Neuronal stem cell (in vitro differentiated cells): ENCODE data around the gene EML2.

ENCODE experiments used
- DNase-seq: peaks from one replicate; pipeline ENCODE4 v3.0.0-alpha.2; 2013; ENCODE audit warnings: low spot score
- H2AFZ ChIP-seq: one replicate; pipeline ENCODE4 v1.6.1; 2013; ENCODE audit warnings: mild to moderate bottlenecking, low read length, inconsistent platforms
- H2AK5ac ChIP-seq: 2 replicates; pipeline ENCODE4 v1.6.1; 2013; ENCODE audit warnings: low read depth, mild to moderate bottlenecking, inconsistent platforms, low read length, moderate library complexity, mixed read lengths
- H2BK120ac ChIP-seq: 2 replicates; pipeline ENCODE4 v1.6.1; 2013; ENCODE audit warnings: low read depth, mild to moderate bottlenecking, inconsistent platforms, low read length, moderate library complexity, mixed read lengths
- H2BK12ac ChIP-seq: one replicate; pipeline ENCODE4 v1.6.1; 2013; ENCODE audit warnings: low read length, inconsistent platforms
- H2BK15ac ChIP-seq: 2 replicates; pipeline ENCODE4 v1.6.1; 2013; ENCODE audit warnings: mild to moderate bottlenecking, low read length, inconsistent platforms, mixed read lengths
- H2BK5ac ChIP-seq: one replicate; pipeline ENCODE4 v1.6.1; 2013; ENCODE audit warnings: inconsistent platforms, mild to moderate bottlenecking, low read length, moderate library complexity
- H3K14ac ChIP-seq: one replicate; pipeline ENCODE4 v1.6.1; 2013; ENCODE audit warnings: low read length, inconsistent platforms
- H3K18ac ChIP-seq: 2 replicates; pipeline ENCODE4 v1.6.1; 2013; ENCODE audit warnings: low read length, inconsistent platforms
- H3K23ac ChIP-seq: 2 replicates; pipeline ENCODE4 v1.6.1; 2013; ENCODE audit warnings: low read depth, mild to moderate bottlenecking, mixed read lengths, low read length, inconsistent platforms; ENCODE audit not compliant: poor library complexity
- H3K27ac ChIP-seq: replicated peaks from 3 replicates; pipeline ENCODE4 v1.5.1; 2013; ENCODE audit warnings: low read length, inconsistent platforms
- H3K27me3 ChIP-seq, 3 experiments: 2 replicates each; pipeline ENCODE4 v1.6.1; 2013; ENCODE audit warnings: low read length in 3 of 3, mild to moderate bottlenecking in 2 of 3, inconsistent platforms in 1 of 3, low read depth in 1 of 3, mixed read lengths in 1 of 3, moderate library complexity in 1 of 3; ENCODE audit not compliant: control insufficient read depth in 3 of 3, insufficient read depth in 3 of 3
- H3K36me3 ChIP-seq, 2 donors: replicated peaks in 1 of 2; 2 replicates each; pipeline ENCODE4 v1.6.1; 2013; ENCODE audit warnings: low read length in 2 of 2; ENCODE audit not compliant: control insufficient read depth in 2 of 2, insufficient read depth in 2 of 2
- H3K4ac ChIP-seq: 2 replicates; pipeline ENCODE4 v1.6.1; 2013; ENCODE audit warnings: inconsistent platforms, mild to moderate bottlenecking, low read length, moderate library complexity
- H3K4me1 ChIP-seq, 2 donors: 1 replicate in 1 of 2; 2 replicates in 1 of 2; pipeline ENCODE4 v1.6.1; 2013; ENCODE audit warnings: low read length in 2 of 2, low read depth in 1 of 2; ENCODE audit not compliant: control insufficient read depth in 2 of 2, insufficient read depth in 1 of 2
- H3K4me2 ChIP-seq: one replicate; pipeline ENCODE4 v1.6.1; 2013; ENCODE audit warnings: mild to moderate bottlenecking, low read length, inconsistent platforms; ENCODE audit not compliant: insufficient read depth, poor library complexity, severe bottlenecking
- H3K4me3 ChIP-seq, 2 donors: 2 replicates each; pipeline ENCODE4 v1.5.1; 2013; ENCODE audit warnings: low read length in 2 of 2, mild to moderate bottlenecking in 2 of 2, inconsistent platforms in 1 of 2, moderate library complexity in 1 of 2
- H3K79me1 ChIP-seq: one replicate; pipeline ENCODE4 v1.6.1; 2013; ENCODE audit warnings: low read depth, mild to moderate bottlenecking, inconsistent platforms, low read length, moderate library complexity
- H3K9ac ChIP-seq: one replicate; pipeline ENCODE4 v1.6.1; 2013; ENCODE audit warnings: mild to moderate bottlenecking, low read depth, low read length, inconsistent platforms; ENCODE audit not compliant: poor library complexity
- H3K9me3 ChIP-seq, 2 donors: replicated peaks in 1 of 2; 2 replicates each; pipeline versions ENCODE3 to v1.6.1; 2013; ENCODE audit warnings: low read length in 2 of 2, mild to moderate bottlenecking in 2 of 2, inconsistent platforms in 1 of 2, low read depth in 1 of 2, mixed read lengths in 1 of 2, moderate library complexity in 1 of 2; ENCODE audit not compliant: control insufficient read depth in 2 of 2, insufficient read depth in 1 of 2
- H4K8ac ChIP-seq: one replicate; pipeline ENCODE4 v1.6.1; 2013; ENCODE audit warnings: low read depth, mild to moderate bottlenecking, inconsistent platforms, low read length, moderate library complexity
- H4K91ac ChIP-seq: one replicate; pipeline ENCODE4 v1.6.1; 2013; ENCODE audit warnings: low read length, low read depth, mild to moderate bottlenecking, inconsistent platforms; ENCODE audit not compliant: poor library complexity
- WGBS, 2 donors: extraction: QIAGEN DNeasy Blood & Tissue Kit; methylation state at CpG; one replicate each; pipeline ENCODE4 v1.1.7; 2013; ENCODE audit warnings: missing lambda C conversion rate in 2 of 2, mixed read lengths in 1 of 2; ENCODE audit not compliant: insufficient read length in 2 of 2, insufficient replicate concordance in 1 of 2; ENCODE audit errors: extremely low coverage in 2 of 2; 5-methylcytosine and 5-hydroxymethylcytosine counted together

EML2 gene

GRCh38 chr19:45607071-45608029, 31.8 kb downstream of the EML2 start:
- peak overlapping the region; percentile 96 for H3K18ac ChIP-seq
- H3K4me3 ChIP-seq, result peak overlapping the region; percentile 8 to 27
- WGBS, 2 donors, result no CpG with 5 or more reads among the region's 28 CpGs

DNA sequence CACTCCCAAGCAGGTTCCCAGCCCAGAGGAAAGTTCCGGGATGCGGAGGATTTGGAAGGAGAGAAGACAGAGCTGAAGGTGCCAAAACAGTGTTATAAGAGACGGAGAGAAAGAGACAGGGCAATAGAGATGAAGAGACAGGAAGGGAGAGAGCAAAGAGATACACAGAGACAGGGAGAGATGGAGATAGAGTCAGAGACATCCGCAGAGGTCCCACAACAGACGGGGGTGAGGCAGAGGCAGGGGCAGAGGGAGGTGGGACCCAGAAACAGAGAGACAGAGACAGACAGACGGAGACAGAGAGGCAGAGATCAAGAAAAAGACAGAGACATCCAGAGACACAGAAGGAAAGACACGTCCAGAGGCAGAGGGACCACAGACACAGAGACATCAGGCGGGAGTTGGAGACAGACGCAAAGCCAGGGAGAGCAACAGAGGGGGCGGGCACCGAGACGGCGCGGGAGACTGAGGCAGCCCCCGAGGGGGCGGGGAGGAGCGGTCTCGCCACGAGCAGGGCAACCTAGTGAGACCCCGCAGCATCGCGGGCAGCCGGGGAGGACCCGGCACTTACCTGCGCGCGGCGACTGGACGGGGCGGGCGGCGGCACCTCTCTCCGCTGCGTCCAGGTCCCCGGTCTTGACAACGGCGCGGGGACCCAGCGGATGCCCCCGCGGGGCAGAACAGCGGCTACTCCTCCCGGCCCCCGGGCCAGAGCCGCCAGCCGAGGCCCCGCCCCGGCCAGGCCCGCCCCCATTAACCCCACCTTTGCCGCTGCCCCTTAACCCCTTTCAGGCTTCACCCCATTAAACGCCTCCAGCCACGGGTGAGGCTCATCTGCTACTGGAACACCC, 37.4 kb downstream of the EML2 start, which contains the start of gene GPR4:
Gene GPR4, minus strand, starts transcription at position 689 of the 851 bp plus-strand sequence. CDS start 10,346 bp downstream, outside the sequence.
- Histone ChIP-seq H2BK5ac (no peak within 1 kb of the TSS), H2AFZ (peak within 1 kb of the TSS; percentile 47), H2AK5ac (no peak within 1 kb of the TSS), H3K36me3 (no peaks in the 10 kb centered on the region), H3K9ac (no peak within 1 kb of the TSS), H3K4me3 (peak within 1 kb of the TSS in 1 of 2 donors; percentile 50), H3K79me1 (no peaks in the 10 kb centered on the region), H3K4me1 (peaks cover 0 to 12% of the 10 kb centered on the region in 2 donors), H3K27ac (no peak within 1 kb of the TSS), H3K18ac (peak within 1 kb of the TSS; percentile 80), H4K8ac (no peak within 1 kb of the TSS), H3K4ac (no peak within 1 kb of the TSS), H3K4me2 (peak within 1 kb of the TSS; percentile 18), H3K23ac (peak within 1 kb of the TSS; percentile 73), H3K9me3 (peaks cover 0 to 1% of the 10 kb centered on the region in 2 donors), H2BK15ac (peak within 1 kb of the TSS; percentile 37), H2BK120ac (no peak within 1 kb of the TSS), H4K91ac (no peak within 1 kb of the TSS), H2BK12ac (no peak within 1 kb of the TSS), H3K14ac (no peak within 1 kb of the TSS), H3K27me3 (peaks cover 32 to 65% (median 60%) of the 10 kb centered on the region in 3 experiments)
- WGBS, 2 donors, result no CpG with 5 or more reads among the region's 52 CpGs
- DNase-seq, result no peak

More at GRCh38 chr19:45607071-45608029, 31.8 kb downstream of the EML2 start:
- H3K27me3 ChIP-seq, result peaks cover 0 to 11% (median 7%) of the 10 kb centered on the region in 3 experiments
- peak; percentile 71 for DNase-seq
- H3K36me3 ChIP-seq, result peaks cover 2% of the 10 kb centered on the region in 2 donors
- no peaks in the 10 kb centered on the region for H3K9me3 ChIP-seq
- H3K4me2 ChIP-seq, result peak overlapping the region; percentile 63
- H2BK5ac ChIP-seq, result peak overlapping the region; percentile 78
- H3K9ac ChIP-seq, result peak overlapping the region; percentile 87
- H4K8ac ChIP-seq, result peak overlapping the region; percentile 44
- H3K4me1 ChIP-seq, result peaks cover 6 to 8% of the 10 kb centered on the region in 2 donors
- no peak overlapping the region for H2BK120ac ChIP-seq
- H2BK15ac ChIP-seq, result peak overlapping the region; percentile 17
- peak overlapping the region; percentile 95 for H2AFZ ChIP-seq
- no peak overlapping the region for H3K4ac ChIP-seq
- H3K79me1 ChIP-seq, result no peaks in the 10 kb centered on the region
- no peak overlapping the region for H4K91ac ChIP-seq
- H2BK12ac ChIP-seq, result peak overlapping the region; percentile 59
- H3K27ac ChIP-seq, result no peak overlapping the region
- no peak overlapping the region for H3K14ac ChIP-seq
- no peak overlapping the region for H3K23ac ChIP-seq
- peak overlapping the region; percentile 90 for H2AK5ac ChIP-seq

DNA sequence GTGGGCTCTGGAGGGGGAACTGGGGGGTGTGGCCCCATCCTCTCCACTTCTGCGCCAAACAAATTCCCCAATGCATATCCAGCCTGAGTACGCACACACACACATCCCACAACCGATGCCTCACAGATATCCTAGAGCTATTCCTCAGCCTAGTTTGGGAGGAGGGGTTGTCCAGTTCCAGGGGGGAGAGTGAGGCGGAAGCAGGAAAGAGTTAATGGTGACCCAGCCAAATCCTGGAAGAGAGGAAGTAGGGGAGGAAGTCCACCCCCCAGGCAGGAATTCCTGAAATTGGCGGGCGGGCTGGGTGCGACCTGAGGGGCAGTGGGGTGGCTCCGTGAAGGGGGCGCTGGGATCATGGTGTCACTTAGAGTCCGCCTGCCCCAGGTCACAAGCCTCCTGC, 38.1 kb downstream of the EML2 start:
- Histone ChIP-seq H3K36me3 (no peaks in the 10 kb centered on the region), H3K4ac (no peak overlapping the region), H3K4me3 (no peak overlapping the region), H3K23ac (no peak overlapping the region), H2BK12ac (no peak overlapping the region), H2BK15ac (peak overlapping the region; percentile 37), H3K14ac (no peak overlapping the region), H3K79me1 (no peaks in the 10 kb centered on the region), H3K4me1 (peaks cover 0 to 12% of the 10 kb centered on the region in 2 donors), H3K9ac (no peak overlapping the region), H2AFZ (no peak overlapping the region), H3K18ac (no peak overlapping the region), H3K27ac (no peak overlapping the region), H2BK120ac (no peak overlapping the region), H2BK5ac (no peak overlapping the region), H3K9me3 (peaks cover 0 to 1% of the 10 kb centered on the region in 2 donors), H3K4me2 (no peak overlapping the region), H2AK5ac (no peak overlapping the region), H4K8ac (no peak overlapping the region), H4K91ac (no peak overlapping the region), H3K27me3 (peaks cover 32 to 67% (median 63%) of the 10 kb centered on the region in 3 experiments)
- no CpG with 5 or more reads among the region's 10 CpGs for WGBS, 2 donors
- no peak for DNase-seq
